Tibial nerve (tissue), 3 donors: ENCODE results near the gene ZDHHC16.

Experiments used
- CTCF ChIP-seq, 5 experiments: fragments of 200-600 bp in 3 of 5; fragments of 450-650 bp in 2 of 5; sonication (generic) in 3 of 5; IDR thresholded peaks; one replicate each; pipeline ENCODE4 v1.5.1; 2016 to 2019; ENCODE audit warnings: antibody characterized with exemption in 5 of 5, mild to moderate bottlenecking in 3 of 5, moderate library complexity in 2 of 5
- POLR2A ChIP-seq, 2 donors: fragments of 450-650 bp; IDR thresholded peaks; one replicate each; pipeline ENCODE4 v1.6.1; 2017; ENCODE audit warnings: antibody characterized with exemption in 2 of 2, mild to moderate bottlenecking in 2 of 2, moderate library complexity in 2 of 2

- no peak for TF ChIP-seq CTCF (IDR thresholded peaks at IDR 0.05)
- TF ChIP-seq POLR2A (IDR thresholded peaks at IDR 0.05): no peak
Observed at GRCh38 chr10:97479939-97480338, 34.0 kb downstream of the ZDHHC16 start.
